ENCODE results near the gene SCUBE1. TPM values are rescaled to one million over a fixed set of nuclear protein-coding genes. Genes with fewer than 3 reads are reported as not detected.
A peak's percentile ranks its signal among the peaks of the same experiment; 100 is the strongest.

The SCUBE1 gene
- total RNA-seq: 1 to 10 TPM; 3.8 to 5.8 TPM
- long read RNA-seq, partial matches to known transcripts: 1 of 3 reads
- long read RNA-seq, other reads (novel, unspliced or antisense): 2 of 3 reads

- ATAC-seq (peak; percentile 90), DNase-seq (peak in 1 of 2 donors; percentile 60)
- intact Hi-C loops (cut with DNase I, micrococcal nuclease): no loop called here
Measured at GRCh38 chr22:43343262-43343669, at the start of gene SCUBE1. Gene SCUBE1 (minus strand): TSS chr22:43343372. CDS start chr22:43343261, 111 bp downstream.

- intact Hi-C loops (cut with DNase I, micrococcal nuclease): no loop called here
- no peak for ATAC-seq
Measured at GRCh38 chr22:43392385-43392989, 49.3 kb upstream of the SCUBE1 start.

GRCh38 chr22:43391306-43391705 lies 48.1 kb upstream of the SCUBE1 start:
- ATAC-seq (no peak), DNase-seq (no peak)
- intact Hi-C loops (cut with DNase I, micrococcal nuclease): no loop called here

More at GRCh38 chr22:43392385-43392989, 49.3 kb upstream of the SCUBE1 start:
- DNase-seq: no peak

- intact Hi-C loops (cut with DNase I, micrococcal nuclease): no loop called here
- ATAC-seq (no peak), DNase-seq (no peak)
Measured at GRCh38 chr22:43390872-43391271, 47.7 kb upstream of the SCUBE1 start.

GRCh38 chr22:43390166-43390565 lies 47.0 kb upstream of the SCUBE1 start:
- DNase-seq (no peak), ATAC-seq (no peak)
- intact Hi-C loops (cut with DNase I, micrococcal nuclease): no loop called here

- DNase-seq (no peak), ATAC-seq (no peak)
- intact Hi-C loops (cut with DNase I, micrococcal nuclease): loop anchor here in 1 of 2 donors (5.0 kb wide), 2 partner anchors 117 to 438 kb away; no protein-coding TSS in a partner anchor
Measured at GRCh38 chr22:43389227-43389836, 46.2 kb upstream of the SCUBE1 start.

- DNase-seq: peak; percentile 39 to 72
- intact Hi-C loops (cut with DNase I, micrococcal nuclease): loop anchor here in 1 of 2 donors (5.0 kb wide), 2 partner anchors 116 to 439 kb away; no protein-coding TSS in a partner anchor
- ATAC-seq: peak; percentile 74
Measured at GRCh38 chr22:43388420-43388851, 45.3 kb upstream of the SCUBE1 start.

- DNase-seq: no peak
- intact Hi-C loops (cut with DNase I, micrococcal nuclease): loop anchor here in 1 of 2 donors (5.0 kb wide), 2 partner anchors 116 to 439 kb away; no protein-coding TSS in a partner anchor
- ATAC-seq: no peak
Measured at GRCh38 chr22:43387815-43388214, 44.6 kb upstream of the SCUBE1 start.

- DNase-seq (peak; percentile 40 to 71), ATAC-seq (peak; percentile 92)
- intact Hi-C loops (cut with DNase I, micrococcal nuclease): loop anchor here in 1 of 2 donors (5.0 kb wide), 2 partner anchors 114 to 441 kb away; no protein-coding TSS in a partner anchor
Measured at GRCh38 chr22:43385770-43386641, 42.8 kb upstream of the SCUBE1 start.

- intact Hi-C loops (cut with DNase I, micrococcal nuclease): loop anchor here in 1 of 2 donors (5.0 kb wide), 2 partner anchors 113 to 442 kb away; no protein-coding TSS in a partner anchor
- ATAC-seq (no peak), DNase-seq (no peak)
Measured at GRCh38 chr22:43384863-43385262, 41.7 kb upstream of the SCUBE1 start.

GRCh38 chr22:43381693-43382092 lies 38.5 kb upstream of the SCUBE1 start:
- intact Hi-C loops (cut with DNase I, micrococcal nuclease): no loop called here
- ATAC-seq: peak; percentile 30

GRCh38 chr22:43377896-43378704 lies 34.9 kb upstream of the SCUBE1 start:
- peak in 1 of 2 donors; percentile 25 for DNase-seq
- ATAC-seq: no peak
- intact Hi-C loops (cut with DNase I, micrococcal nuclease): no loop called here

More at GRCh38 chr22:43381693-43382092, 38.5 kb upstream of the SCUBE1 start:
- DNase-seq: no peak

GRCh38 chr22:43377548-43377895 lies 34.4 kb upstream of the SCUBE1 start:
- ATAC-seq (no peak), DNase-seq (no peak)
- intact Hi-C loops (cut with DNase I, micrococcal nuclease): no loop called here

- intact Hi-C loops (cut with DNase I, micrococcal nuclease): no loop called here
- peak; percentile 29 for ATAC-seq
- no peak for DNase-seq
Measured at GRCh38 chr22:43376765-43377547, 33.8 kb upstream of the SCUBE1 start.

- ATAC-seq: no peak
- no peak for DNase-seq
- intact Hi-C loops (cut with DNase I, micrococcal nuclease): no loop called here
Measured at GRCh38 chr22:43375951-43376455, 32.8 kb upstream of the SCUBE1 start.

GRCh38 chr22:43370036-43370435 lies 26.9 kb upstream of the SCUBE1 start:
- intact Hi-C loops (cut with DNase I, micrococcal nuclease): no loop called here
- no peak for ATAC-seq
- no peak for DNase-seq

GRCh38 chr22:43365715-43366440 lies 22.7 kb upstream of the SCUBE1 start:
- DNase-seq (no peak), ATAC-seq (no peak)
- intact Hi-C loops (cut with DNase I, micrococcal nuclease): no loop called here
